Measurements from ENCODE around the gene CHAF1B. TPM values are rescaled to one million over a fixed set of nuclear protein-coding genes. Genes with fewer than 3 reads are reported as not detected.
"Not testable (repeated sequence)": the region's sequence is repeated elsewhere in the genome, so short reads cannot be mapped to it uniquely, and the experiment has no call there.

Gene CHAF1B
- 1 to 10 TPM; 6.4 to 9.7 (median 8.9) TPM for polyA plus RNA-seq (ENCODE audit: insufficient read length in 4 of 4)

GRCh38 chr21:36385233-36386030 lies at the start of gene CHAF1B:
TSS of gene CHAF1B (plus strand) at chr21:36385392. CDS start at chr21:36386137, 745 bp downstream.
- DNase-seq (ENCODE audit: low read depth in 4 of 4, low spot score in 2 of 4): peak; percentile 31 to 69 (median 56)

GRCh38 chr21:36337099-36337509 lies 48.1 kb upstream of the CHAF1B start:
- DNase-seq (ENCODE audit: low read depth in 4 of 4, low spot score in 2 of 4): no peak

- no peak for DNase-seq (ENCODE audit: low read depth in 4 of 4, low spot score in 2 of 4)
Measured at GRCh38 chr21:36338975-36339374, 46.2 kb upstream of the CHAF1B start.

GRCh38 chr21:36342581-36342980 lies 42.6 kb upstream of the CHAF1B start:
- DNase-seq (ENCODE audit: low read depth in 4 of 4, low spot score in 2 of 4): not testable (repeated sequence)

- DNase-seq (ENCODE audit: low read depth in 4 of 4, low spot score in 2 of 4): no peak
Measured at GRCh38 chr21:36344931-36345330, 40.3 kb upstream of the CHAF1B start.

GRCh38 chr21:36347278-36347961 lies 37.8 kb upstream of the CHAF1B start:
- DNase-seq (ENCODE audit: low read depth in 4 of 4, low spot score in 2 of 4): no peak

- no peak for DNase-seq (ENCODE audit: low read depth in 4 of 4, low spot score in 2 of 4)
Measured at GRCh38 chr21:36347962-36348328, 37.2 kb upstream of the CHAF1B start.

GRCh38 chr21:36349315-36349714 lies 35.9 kb upstream of the CHAF1B start:
- no peak for DNase-seq (ENCODE audit: low read depth in 4 of 4, low spot score in 2 of 4)

- no peak for DNase-seq (ENCODE audit: low read depth in 4 of 4, low spot score in 2 of 4)
Measured at GRCh38 chr21:36350282-36350910, 34.8 kb upstream of the CHAF1B start.

- no peak for DNase-seq (ENCODE audit: low read depth in 4 of 4, low spot score in 2 of 4)
Measured at GRCh38 chr21:36354918-36355680, 30.1 kb upstream of the CHAF1B start.

- no peak for DNase-seq (ENCODE audit: low read depth in 4 of 4, low spot score in 2 of 4)
Measured at GRCh38 chr21:36355868-36356267, 29.3 kb upstream of the CHAF1B start.

- DNase-seq (ENCODE audit: low read depth in 4 of 4, low spot score in 2 of 4): no peak
Measured at GRCh38 chr21:36359185-36359584, 26.0 kb upstream of the CHAF1B start.

GRCh38 chr21:36369064-36369685 lies 16.0 kb upstream of the CHAF1B start:
- no peak for DNase-seq (ENCODE audit: low read depth in 4 of 4, low spot score in 2 of 4)

- no peak for DNase-seq (ENCODE audit: low read depth in 4 of 4, low spot score in 2 of 4)
Measured at GRCh38 chr21:36375994-36376393, 9.2 kb upstream of the CHAF1B start.

GRCh38 chr21:36377391-36377842 lies 7.8 kb upstream of the CHAF1B start:
- DNase-seq (ENCODE audit: low read depth in 4 of 4, low spot score in 2 of 4): no peak

- DNase-seq (ENCODE audit: low read depth in 4 of 4, low spot score in 2 of 4): no peak
Measured at GRCh38 chr21:36379251-36379650, 5.9 kb upstream of the CHAF1B start.

- DNase-seq (ENCODE audit: low read depth in 4 of 4, low spot score in 2 of 4): no peak
Measured at GRCh38 chr21:36381841-36382589, 3.2 kb upstream of the CHAF1B start.

- DNase-seq (ENCODE audit: low read depth in 4 of 4, low spot score in 2 of 4): not testable (repeated sequence)
Measured at GRCh38 chr21:36382722-36383121, 2.5 kb upstream of the CHAF1B start.

GRCh38 chr21:36384885-36385232 lies 333 bp upstream of the CHAF1B start:
- DNase-seq (ENCODE audit: low read depth in 4 of 4, low spot score in 2 of 4): no peak

All from left renal cortex interstitium (tissue), 4 donors.